Glomerular visceral epithelial cell (primary cell): Measurements from ENCODE around the gene CALY.
"Not testable (repeated sequence)": the region's sequence is repeated elsewhere in the genome, so short reads cannot be mapped to it uniquely, and the experiment has no call there.

Source experiments
- DNase-seq: peaks from one replicate; pipeline ENCODE4 v3.0.0-alpha.2; 2016; ENCODE audit errors: extremely low spot score

CALY gene, protein sequence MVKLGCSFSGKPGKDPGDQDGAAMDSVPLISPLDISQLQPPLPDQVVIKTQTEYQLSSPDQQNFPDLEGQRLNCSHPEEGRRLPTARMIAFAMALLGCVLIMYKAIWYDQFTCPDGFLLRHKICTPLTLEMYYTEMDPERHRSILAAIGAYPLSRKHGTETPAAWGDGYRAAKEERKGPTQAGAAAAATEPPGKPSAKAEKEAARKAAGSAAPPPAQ

DNA sequence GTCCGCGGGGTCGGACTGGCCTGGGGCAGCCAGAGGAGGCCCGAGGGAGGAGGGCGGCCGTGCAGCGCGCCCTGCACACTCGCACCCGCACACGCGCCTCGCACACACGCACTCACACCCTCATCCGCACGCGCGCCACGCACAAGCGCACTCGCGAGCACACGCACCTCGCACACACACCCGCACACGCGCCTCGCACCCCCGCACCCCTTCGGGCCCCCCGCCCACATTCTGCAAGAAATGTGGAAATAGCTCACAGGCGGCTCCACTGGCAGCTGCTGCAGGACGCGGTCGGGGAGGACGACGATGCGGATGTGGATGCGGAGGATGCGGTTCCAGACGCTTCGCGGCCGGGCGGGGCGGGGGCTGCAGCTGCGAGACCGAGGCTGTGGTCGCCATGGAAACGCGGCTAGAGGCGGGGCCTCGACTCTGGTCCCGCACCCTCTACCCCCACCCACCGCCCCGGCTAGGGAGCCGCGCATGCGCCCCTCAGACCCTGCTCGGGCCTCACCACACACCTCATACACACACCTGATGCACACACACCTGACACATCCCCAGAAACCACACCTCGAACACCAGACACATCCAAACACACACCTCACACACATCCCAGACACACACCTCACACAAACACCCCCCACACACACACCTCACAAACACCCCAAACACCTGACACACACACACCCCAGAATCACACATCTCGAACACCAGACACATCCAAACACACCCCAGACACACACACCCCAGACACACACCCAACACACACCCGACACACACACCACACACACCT is at the start of gene CALY:
TSS of gene CALY (minus strand) at position 320 of the 793 bp plus-strand sequence. CDS start 7,907 bp downstream, outside the sequence.
- no peak for DNase-seq

DNA sequence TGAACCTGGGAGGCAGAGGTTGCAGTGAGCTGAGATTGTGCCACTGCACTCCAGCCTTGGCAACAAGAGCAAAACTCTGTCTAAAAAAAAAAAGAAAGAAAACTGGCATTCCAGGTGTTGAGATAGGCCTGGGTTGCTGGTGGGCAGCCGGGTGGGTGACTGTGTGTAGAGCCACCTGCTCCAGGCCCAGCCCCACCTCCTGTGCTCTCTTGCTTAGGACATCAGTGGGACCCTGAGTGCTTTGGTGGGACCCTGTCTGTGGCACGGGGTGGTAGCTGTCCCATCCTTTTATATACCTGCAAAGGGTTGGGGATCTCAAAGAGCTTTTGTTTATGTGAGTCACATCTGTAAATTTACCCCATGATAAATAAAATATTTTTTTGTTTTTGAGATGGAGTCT is 48.5 kb upstream of the CALY start:
- DNase-seq = no peak

DNA sequence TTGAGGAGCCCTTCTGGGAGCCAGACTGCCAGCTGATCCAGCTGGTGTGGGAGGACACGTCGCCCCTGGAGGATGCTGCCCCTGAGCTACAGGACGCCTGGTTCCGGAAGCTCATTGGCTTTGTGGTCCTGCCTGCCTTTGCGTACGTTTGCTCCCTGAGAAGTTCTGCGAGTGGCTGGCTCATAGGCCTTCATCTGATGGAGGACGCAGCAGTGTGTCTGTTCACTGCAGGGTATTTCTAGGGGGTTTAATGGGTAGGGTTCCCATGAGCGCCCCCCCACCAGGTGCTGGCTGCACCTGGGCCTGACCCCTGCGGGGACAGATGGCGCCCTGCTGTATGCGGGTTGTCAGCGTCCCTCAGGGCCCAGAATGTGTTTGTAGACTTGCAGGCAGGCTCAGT is 47.4 kb upstream of the CALY start:
- DNase-seq = no peak

DNA sequence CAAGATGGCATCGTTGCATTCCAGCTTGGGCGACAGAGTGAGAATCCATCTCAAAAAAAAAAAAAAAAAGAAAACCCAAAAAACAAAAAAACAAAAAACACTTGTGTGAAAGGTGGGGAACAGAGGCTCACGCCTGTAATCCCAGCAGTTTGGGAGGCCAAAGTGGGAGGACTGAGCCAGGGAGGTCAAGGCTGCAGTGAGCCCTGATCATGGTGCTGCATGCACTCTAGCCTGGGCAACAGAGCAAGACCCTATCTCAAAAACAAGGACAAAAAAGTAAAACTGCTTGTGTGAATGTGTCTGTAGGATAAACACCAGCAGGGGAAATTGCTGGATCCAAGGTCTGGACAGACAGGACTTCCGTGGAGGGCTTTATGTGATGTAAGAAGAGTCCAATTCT is 46.9 kb upstream of the CALY start:
- no peak for DNase-seq

DNA sequence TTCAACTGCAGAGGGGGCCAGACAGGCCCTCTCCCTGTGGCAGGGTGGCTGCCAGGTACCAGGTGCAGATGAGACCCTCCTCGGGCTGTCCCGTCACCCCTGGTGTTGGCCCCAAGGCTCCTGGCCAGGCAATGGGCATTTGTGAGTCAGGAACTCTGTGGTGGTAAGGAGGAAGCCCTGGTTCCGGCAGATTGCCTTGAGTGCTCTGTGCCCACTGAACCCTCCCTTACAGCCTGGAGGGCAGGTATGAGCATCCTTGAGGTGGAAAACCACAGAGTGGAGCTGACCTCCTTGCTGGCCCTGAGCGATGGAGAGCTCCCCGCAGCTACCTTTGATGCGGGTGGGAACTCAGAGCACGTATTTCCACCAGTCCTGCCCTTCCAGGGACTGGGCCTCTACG is 44.3 kb upstream of the CALY start:
- DNase-seq = no peak

DNA sequence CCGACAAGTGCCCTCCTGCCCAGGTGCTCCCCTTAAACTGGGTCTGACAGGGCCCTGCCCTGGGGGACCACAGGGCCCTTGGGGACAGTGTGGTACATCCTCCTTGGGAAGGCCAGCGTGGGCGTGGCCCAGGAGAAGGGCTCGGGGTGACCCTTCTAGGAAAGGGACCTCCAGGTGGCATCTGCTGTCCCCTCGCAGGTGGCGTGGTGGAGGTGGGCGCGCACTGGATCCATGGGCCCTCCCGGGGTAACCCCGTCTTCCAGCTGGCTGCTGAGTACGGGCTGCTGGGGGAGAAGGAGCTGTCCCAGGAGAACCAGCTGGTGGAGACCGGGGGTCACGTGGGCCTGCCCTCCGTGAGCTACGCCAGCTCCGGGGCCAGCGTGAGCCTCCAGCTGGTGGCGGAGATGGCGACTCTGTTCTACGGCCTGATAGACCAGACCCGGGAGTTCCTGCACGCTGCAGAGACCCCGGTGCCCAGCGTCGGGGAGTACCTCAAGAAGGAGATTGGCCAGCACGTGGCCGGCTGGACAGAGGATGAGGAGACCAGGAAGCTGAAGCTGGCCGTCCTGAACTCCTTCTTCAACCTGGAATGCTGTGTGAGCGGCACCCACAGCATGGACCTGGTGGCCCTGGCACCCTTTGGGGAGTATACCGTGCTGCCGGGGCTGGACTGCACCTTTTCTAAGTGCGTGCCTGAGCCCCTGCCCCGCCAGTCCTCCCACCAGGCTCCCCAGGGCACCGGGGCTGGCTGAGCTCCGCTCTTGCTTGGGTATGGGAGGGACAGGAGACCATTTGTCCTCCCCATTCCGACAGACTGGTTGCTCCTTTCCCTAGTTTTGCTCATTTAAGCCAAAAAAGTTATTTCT is 43.3 kb upstream of the CALY start:
- no peak for DNase-seq

DNA sequence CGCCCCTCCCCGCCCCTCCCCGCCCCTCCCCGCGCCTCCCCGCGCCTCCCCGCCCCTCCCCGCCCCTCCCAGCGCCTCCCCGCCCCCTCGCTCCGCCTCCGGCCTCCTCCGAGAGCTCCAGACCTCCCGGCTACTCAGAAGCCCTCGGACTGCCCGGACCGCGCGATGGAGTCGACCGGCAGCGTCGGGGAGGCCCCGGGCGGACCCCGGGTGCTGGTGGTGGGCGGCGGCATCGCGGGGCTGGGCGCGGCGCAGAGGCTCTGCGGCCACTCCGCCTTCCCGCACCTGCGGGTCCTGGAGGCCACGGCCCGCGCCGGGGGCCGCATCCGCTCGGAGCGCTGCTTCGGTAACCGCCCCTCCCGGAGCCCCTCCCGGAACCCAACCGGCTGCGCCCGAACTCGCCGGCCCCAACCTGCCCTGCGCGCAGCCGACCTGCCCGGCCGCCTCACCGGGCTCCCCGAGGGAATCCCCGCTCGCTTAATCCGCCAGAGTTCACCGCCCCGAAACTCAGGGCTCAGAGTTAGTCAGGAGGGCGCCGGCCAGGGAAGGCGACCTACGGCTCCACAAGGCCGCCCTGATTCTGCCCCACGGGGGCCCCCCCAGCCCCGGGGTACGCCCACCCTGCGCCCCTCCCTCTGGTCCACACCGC is 42.6 kb upstream of the CALY start, which contains the start of gene PAOX:
TSS of gene PAOX (plus strand) at position 111 of the 649 bp plus-strand sequence. CDS start at position 166, 55 bp downstream.
- DNase-seq = peak; percentile 80

DNA sequence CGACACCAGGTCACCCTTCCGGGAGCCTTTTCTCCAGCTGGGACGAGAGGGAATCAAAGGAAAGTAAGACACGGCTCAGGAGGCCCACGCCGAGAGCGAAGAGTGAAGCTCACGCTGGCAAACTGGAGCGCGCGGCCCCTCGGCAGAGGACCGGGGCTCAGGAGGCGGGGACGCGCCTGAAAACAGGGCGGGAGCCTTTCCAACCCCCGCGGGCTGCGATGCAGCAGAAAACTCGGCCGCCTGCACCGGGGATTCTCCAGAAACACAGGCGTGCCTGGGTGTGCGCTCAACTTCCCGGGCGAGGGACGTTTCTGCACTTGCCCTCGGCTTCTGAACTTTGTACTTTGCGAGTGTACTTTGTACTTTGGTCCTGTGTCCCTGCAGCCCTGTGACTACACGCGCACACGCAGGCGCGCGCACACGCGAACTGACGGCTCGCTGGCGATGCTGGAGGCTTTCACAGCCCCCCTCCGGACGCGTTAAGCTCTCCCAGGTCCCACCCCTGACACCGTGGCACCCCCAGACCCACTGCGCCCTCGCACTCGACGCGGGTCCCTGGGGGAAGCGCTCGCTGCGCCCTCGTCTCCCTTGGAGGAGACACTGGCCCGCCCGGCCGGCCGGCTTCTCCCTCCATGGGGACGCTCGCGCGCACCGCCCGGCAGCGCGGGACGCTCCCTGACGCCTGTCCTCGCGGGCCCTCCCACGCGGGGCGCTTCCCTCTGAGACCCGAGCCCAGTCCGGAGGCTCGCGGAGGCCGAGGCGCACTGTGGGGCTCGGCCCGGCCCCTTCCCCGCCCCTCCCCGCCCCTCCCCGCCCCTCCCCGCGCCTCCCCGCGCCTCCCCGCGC is 41.8 kb upstream of the CALY start:
- DNase-seq = peak; percentile 49

DNA sequence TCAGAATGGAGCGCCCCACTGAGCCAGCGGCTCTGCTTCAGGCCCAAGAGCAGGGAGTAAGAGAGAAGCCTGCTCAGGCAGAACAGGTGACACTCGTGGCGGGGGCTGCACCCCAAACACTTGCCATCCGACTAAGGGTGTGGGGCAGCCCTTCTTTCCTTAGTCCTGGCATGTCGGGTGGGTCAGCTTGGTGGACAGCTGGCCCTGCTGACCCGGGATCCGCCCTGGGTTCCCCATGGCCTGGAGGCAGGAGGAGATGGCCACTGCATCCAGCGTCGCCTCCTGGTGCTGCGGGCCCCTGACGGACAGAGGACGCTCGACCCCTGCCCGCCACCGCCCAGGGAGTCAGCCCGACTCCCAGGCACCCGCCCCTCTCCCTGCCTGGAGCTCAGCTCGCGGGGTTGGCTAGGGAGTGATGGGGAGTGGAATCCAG is 41.1 kb upstream of the CALY start:
- DNase-seq = no peak

DNA sequence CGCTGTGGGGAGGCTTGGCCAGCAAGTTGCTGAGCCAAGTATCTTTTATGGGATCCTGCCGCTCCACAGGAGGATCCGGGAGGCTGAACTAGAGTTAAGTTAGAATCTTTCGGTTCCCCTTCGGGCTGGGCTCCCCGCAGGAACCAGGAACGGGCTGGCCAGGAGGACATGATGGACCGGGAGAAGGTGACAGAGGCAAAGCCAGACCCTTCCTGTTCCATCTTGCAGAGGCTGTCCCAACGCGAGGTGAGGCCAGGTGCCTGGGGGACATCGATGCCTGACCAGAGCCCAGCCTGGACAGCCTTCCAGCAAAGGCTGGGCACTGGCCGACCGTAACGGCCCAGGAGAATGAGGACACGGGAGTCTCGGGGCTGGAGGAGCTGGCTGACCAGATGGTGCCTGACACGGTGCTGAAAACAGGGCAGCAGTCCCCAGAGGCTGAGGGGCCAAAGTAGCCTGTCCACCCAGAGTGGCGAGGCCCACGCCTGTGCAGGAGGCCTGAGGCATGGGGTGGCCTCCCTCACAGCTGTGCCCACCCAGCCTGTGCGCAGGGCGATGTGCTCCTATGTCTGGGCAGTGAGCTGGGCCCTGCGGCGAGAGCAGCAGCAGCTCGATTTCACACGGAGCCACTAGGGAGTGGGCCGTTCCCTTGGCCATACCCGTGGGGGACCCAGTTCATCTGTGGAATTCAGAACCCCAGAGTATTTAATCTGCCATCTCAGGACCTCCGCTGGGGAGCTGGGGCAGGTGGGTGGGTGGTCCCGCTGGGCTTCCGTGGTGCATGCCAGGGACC is 40.5 kb upstream of the CALY start:
- DNase-seq = no peak

DNA sequence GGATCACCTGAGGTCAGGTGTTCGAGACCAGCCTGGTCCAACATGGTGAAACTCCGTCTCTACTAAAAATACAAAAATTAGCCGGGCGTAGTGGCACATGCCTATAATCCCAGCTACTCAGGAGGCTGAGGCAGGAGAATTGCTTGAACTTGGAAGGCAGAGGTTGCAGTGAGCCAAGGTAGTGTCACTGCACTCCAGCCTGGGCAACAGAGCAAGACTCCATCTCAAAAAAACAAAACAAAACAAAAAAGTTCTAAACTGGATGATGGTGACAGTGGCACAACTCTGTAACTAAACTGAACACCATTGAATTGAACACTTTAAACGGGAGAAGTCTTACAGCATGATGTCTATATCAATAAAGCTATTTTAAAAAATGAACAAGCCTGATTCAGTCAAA is 39.5 kb upstream of the CALY start:
- DNase-seq = not testable (repeated sequence)

DNA sequence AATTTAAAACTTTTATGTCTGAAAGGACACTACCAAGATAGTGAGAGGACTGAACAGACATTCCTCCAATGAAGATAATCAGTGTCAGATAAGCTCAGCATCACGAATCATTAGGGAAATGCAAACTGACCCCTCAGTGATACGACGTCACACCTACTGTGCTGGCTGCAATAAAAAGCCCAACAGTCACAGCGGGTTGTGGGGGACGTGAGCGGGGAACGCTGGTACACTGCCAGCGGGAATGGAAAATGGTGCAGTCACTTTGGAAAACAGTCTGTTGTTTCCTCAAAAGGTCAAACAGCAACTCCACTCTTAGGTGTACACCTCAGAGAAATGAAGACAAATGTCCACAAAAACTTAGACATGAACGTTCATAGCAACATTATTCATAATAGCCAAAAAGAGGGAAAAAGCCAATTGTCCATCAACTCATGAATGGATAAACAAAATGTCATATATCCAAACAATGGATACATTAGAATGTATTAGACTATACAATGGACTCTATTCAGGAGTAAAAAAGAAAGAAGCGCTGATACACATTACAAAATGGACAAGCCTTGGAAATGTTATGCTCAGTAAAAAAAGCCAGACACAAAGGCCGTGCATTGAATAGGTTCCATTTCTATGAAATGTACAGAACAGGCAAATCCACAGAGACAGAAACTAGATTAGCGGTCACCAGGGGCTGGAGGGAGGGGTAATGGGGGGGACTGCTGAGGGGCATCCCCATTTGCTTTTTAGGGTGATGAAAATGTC is 38.8 kb upstream of the CALY start:
- no peak for DNase-seq

DNA sequence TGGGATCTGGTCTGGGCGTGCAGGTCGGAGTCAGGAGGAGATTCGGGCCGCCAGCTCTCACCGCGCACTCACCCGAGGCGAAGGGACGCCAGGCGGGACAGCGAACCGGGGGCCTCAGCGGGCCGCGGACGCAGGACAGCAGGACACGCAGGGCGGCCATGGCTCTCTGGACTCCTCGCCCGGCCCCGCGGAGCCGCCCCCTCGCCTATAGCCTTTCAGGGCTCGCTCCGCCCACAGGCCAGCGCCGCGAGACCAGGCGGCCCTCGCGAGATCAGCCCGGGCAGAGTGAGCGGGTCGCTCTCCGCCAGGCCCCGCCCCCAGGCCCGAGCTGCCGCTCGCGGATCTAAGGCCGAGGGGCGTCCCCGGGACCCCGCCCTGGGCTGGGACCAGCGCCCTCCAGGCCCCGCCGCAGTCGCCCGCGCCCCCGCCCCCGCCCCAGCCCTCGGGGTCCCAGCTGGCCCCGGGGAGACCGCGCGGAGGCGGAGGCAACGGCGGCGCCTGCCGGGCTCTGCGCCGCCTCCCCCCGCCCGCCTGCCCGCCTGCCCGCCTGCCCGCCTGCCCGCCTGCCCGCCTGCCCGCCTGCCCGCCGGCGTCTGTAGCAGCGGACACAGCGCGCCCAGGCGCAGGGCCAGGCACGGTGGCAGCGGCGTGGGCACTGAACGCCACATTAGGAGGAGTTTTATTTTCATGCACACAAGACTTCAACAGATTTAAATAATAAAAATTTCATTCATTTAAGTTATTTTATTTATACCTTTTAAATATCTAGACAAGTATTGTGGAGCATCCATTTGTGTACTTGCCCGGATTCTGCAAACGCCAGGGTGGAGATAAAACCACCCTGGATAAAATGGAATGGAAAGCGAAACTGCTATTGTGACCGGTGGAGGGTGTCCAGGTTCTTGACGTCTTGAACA is 36.7 kb upstream of the CALY start, which contains the start of gene ECHS1:
TSS of gene ECHS1 (minus strand) at position 181 of the 917 bp plus-strand sequence. CDS start at position 160, 21 bp downstream.
- peak; percentile 92 for DNase-seq

DNA sequence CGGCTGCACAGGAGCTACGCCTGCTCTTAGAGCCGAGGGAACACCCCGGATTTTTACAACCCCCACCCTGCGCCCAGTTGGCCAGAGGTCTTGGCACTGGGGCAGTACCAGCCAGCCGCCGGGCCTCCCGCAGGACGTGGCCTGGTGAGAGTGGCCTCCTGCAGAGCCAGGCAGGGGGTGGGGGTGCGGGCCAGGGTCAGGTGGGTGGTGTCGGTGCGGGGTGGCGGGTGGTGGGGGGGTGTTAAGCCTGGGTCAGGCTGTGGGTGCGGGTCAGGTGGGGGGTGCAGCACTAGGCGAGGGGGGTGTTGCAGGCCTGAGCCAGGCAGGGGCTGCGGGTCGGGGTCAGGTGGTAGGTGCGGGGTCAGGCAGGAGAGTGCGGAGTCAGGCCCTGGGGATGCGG is 35.8 kb upstream of the CALY start:
- no peak for DNase-seq

DNA sequence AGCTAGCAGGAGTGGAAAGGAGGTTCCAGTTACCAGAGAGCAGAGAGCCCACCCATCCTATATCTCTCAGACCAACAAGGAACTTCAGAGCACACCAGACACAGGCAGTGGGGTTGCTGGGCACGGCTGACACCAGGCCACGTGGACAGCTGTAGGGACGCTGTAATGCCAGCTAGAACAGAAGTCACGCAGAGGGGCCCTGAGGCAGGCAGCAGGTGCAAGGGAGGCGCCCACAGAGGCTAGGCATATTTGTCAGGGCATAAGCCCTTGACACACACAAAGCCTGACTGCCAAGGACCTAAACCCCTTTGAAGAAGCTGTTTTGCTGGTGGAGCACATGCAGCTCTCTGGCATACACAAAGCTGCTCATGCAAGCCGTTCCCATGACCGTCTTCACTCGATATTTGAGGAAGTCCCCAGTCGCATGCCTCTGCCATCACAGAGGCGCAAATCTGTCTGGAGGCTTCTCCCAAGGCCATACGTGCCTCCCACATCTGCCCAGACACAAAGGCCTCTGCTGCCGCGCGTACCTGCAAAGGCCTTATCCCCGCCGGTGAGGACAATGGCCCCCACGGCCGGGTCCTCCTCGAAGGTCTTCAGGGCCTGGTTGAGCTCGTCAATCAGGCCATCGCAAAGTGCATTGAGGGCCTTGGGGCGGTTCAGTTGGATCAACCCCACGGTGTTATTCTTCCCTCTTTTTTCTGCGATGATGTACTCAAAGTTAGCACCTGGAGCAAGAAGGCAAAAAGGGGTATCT is 33.5 kb upstream of the CALY start:
- no peak for DNase-seq

DNA sequence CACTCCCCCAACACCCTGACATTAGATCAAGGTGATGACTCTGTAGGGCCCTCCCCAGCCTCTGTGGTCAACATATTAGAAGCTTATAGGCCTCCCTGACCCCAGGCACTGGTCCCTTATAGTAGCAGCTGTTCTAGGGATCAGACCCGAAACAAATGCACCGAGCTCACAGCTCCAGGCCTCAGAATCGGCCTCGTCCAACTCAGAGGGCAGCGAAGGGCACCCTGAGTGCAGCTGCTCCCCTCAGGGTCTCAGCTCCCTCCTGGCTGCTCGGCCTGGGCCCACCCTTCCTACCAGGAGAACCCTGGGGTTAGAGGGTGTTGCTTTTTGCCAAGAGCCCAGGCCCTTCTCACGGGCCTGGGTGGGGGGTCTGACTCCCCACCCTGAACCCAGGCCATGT is 31.5 kb upstream of the CALY start:
- no peak for DNase-seq

DNA sequence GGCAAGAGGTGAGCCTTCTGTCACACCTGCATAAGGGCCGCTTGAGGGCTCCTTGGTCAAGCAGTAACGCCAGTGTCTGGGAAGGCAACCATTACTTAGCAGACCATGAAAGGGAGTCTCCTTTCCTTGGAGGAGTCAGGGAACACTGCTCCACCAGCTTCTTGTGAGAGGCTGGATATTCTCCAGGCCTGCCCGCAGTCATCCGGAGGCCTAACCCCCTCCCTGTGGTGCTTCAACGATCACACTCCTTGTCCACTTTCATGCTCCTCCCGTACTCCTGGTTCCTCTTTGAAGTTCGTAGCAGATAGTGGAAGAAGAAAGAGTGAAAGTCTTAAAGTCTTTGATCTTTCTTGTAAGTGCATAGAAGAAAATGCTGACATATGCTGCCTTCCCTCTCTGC is 30.8 kb upstream of the CALY start:
- not testable (repeated sequence) for DNase-seq
